Type B pancreatic cell (in vitro differentiated cells): ENCODE measurements around the gene IMMT. TPM values are rescaled to one million over a fixed set of nuclear protein-coding genes. Genes with fewer than 3 reads are reported as not detected.

ENCODE experiments used
- DNase-seq: peaks from one replicate; pipeline ENCODE4 v3.0.0; 2021; ENCODE audit warnings: mixed read lengths; ENCODE audit not compliant: unreplicated experiment; ENCODE audit errors: extremely low spot score
- H3K27ac Mint-ChIP-seq: 2 replicates; pipeline ENCODE4 v1.8.0; 2021; ENCODE audit warnings: mild to moderate bottlenecking, mixed read lengths
- H3K27me3 Mint-ChIP-seq: 2 replicates; pipeline ENCODE4 v1.8.0; 2021; ENCODE audit warnings: mixed read lengths
- H3K36me3 Mint-ChIP-seq: 2 replicates; pipeline ENCODE4 v1.8.0; 2021; ENCODE audit warnings: mixed read lengths
- H3K4me1 Mint-ChIP-seq: one replicate; pipeline ENCODE4 v1.8.0; 2021; ENCODE audit warnings: mixed read lengths; ENCODE audit not compliant: unreplicated experiment
- H3K4me3 Mint-ChIP-seq: 2 replicates; pipeline ENCODE4 v1.8.0; 2021; ENCODE audit warnings: mild to moderate bottlenecking, mixed read lengths
- H3K9me3 Mint-ChIP-seq: 2 replicates; pipeline ENCODE4 v1.8.0; 2021; ENCODE audit warnings: mixed read lengths
- microRNA-seq: library from miRNA; unstranded; fragments of <30 nt; microRNA quantifications from one replicate; pipeline ENCODE4, GENCODE V29; 2020
- total RNA-seq: library from RNA; stranded (reverse); gene quantifications from 2 replicates; pipeline ENCODE4 v1.2.1, GENCODE V29; 2021; ENCODE audit warnings: low replicate concordance
- TF ChIP-seq, protein P1 (sequence below): fragments of 200-600 bp; sonication (generic); conservative IDR thresholded peaks from 2 replicates; pipeline ENCODE4 v1.5.0; 2021; ENCODE audit warnings: antibody characterized with exemption, mild to moderate bottlenecking

The IMMT gene
- total RNA-seq, 1 donor from 2014 or later = 108 TPM

DNA sequence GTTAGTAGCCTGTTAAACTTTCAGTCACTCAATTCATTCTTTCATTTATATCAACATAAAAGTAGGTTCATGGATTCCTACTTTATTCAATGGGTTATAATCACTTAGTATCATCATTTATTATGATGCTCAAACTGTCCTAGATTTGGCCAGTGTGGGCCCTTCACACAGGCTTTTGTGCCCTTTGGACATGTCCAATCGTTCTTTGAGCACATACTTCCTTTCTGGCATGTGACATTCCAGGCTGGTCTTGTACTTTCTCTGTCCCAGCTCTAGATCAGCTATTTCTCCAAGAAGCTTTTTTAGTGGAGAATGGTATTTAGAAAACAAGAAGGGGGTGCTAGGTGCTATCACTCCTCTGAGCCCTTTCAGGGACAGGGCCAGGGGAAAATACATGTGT is 101.0 kb downstream of the IMMT start:
- H3K36me3 Mint-ChIP-seq = peaks cover 27% of the 10 kb centered on the region

More for the DNA sequence above, 101.0 kb downstream of the IMMT start:
- TF ChIP-seq, protein P1, sequence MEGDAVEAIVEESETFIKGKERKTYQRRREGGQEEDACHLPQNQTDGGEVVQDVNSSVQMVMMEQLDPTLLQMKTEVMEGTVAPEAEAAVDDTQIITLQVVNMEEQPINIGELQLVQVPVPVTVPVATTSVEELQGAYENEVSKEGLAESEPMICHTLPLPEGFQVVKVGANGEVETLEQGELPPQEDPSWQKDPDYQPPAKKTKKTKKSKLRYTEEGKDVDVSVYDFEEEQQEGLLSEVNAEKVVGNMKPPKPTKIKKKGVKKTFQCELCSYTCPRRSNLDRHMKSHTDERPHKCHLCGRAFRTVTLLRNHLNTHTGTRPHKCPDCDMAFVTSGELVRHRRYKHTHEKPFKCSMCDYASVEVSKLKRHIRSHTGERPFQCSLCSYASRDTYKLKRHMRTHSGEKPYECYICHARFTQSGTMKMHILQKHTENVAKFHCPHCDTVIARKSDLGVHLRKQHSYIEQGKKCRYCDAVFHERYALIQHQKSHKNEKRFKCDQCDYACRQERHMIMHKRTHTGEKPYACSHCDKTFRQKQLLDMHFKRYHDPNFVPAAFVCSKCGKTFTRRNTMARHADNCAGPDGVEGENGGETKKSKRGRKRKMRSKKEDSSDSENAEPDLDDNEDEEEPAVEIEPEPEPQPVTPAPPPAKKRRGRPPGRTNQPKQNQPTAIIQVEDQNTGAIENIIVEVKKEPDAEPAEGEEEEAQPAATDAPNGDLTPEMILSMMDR = no peak
- Mint-ChIP-seq H3K27me3 (no peaks in the 10 kb centered on the region), H3K27ac (no peak overlapping the region), H3K4me3 (no peak overlapping the region), H3K4me1 (no peaks in the 10 kb centered on the region), H3K9me3 (no peaks in the 10 kb centered on the region)
- no peak for DNase-seq

Small RNAs within 50 kb of the gene (microRNA-seq; reads per million reads assigned to microRNA genes)
- not detected for gene MIR4779

Other genes with a start within 250 kb of the IMMT start
- 54.9 and 57.6 TPM in 2 replicates for gene POLR1A, start 89.6 kb downstream of the IMMT start, total RNA-seq
- 116 and 155 TPM in 2 replicates for gene PTCD3, start 89.2 kb downstream of the IMMT start, total RNA-seq
- gene MRPL35, start 4.0 kb upstream of the IMMT start, total RNA-seq = 40.2 and 43.5 TPM in 2 replicates
- gene REEP1, start 142.2 kb upstream of the IMMT start, total RNA-seq = 6.4 and 14.1 TPM in 2 replicates
- 67.9 and 68.1 TPM in 2 replicates for gene KDM3A, start 245.9 kb upstream of the IMMT start, total RNA-seq